ENCODE data around the gene EVI2B. TPM values are rescaled to one million over a fixed set of nuclear protein-coding genes. Genes with fewer than 3 reads are reported as not detected.
"Not testable (repeated sequence)": the region's sequence is repeated elsewhere in the genome, so short reads cannot be mapped to it uniquely, and the experiment has no call there.

EVI2B gene
- total RNA-seq, 1 experiment from 2014 or later, result not detected

GRCh38 chr17:31314782-31315100, 887 bp upstream of the EVI2B start:
- intact Hi-C loops (cut with micrococcal nuclease; ENCODE audit: unreplicated experiment), result no loop called here
- Mint-ChIP-seq H3K4me1 (ENCODE audit: low read depth, unreplicated experiment) (no peaks in the 10 kb centered on the region), H3K9me3 (ENCODE audit: low read depth, unreplicated experiment) (no peaks in the 10 kb centered on the region), H3K27me3 (ENCODE audit: unreplicated experiment) (no peaks in the 10 kb centered on the region), H3K27ac (ENCODE audit: unreplicated experiment) (no peak overlapping the region), H3K36me3 (ENCODE audit: insufficient read depth, unreplicated experiment) (no peaks in the 10 kb centered on the region), H3K4me3 (ENCODE audit: low read depth, unreplicated experiment) (no peak overlapping the region)
- no peak for DNase-seq
- no TSS peak for BruUV-seq (replicated peaks)
- TF ChIP-seq, protein P1, sequence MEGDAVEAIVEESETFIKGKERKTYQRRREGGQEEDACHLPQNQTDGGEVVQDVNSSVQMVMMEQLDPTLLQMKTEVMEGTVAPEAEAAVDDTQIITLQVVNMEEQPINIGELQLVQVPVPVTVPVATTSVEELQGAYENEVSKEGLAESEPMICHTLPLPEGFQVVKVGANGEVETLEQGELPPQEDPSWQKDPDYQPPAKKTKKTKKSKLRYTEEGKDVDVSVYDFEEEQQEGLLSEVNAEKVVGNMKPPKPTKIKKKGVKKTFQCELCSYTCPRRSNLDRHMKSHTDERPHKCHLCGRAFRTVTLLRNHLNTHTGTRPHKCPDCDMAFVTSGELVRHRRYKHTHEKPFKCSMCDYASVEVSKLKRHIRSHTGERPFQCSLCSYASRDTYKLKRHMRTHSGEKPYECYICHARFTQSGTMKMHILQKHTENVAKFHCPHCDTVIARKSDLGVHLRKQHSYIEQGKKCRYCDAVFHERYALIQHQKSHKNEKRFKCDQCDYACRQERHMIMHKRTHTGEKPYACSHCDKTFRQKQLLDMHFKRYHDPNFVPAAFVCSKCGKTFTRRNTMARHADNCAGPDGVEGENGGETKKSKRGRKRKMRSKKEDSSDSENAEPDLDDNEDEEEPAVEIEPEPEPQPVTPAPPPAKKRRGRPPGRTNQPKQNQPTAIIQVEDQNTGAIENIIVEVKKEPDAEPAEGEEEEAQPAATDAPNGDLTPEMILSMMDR (IDR thresholded peaks at IDR 0.05; ENCODE audit: unreplicated experiment), result no peak
- CTCF ChIA-PET, result no interaction called here

DNA sequence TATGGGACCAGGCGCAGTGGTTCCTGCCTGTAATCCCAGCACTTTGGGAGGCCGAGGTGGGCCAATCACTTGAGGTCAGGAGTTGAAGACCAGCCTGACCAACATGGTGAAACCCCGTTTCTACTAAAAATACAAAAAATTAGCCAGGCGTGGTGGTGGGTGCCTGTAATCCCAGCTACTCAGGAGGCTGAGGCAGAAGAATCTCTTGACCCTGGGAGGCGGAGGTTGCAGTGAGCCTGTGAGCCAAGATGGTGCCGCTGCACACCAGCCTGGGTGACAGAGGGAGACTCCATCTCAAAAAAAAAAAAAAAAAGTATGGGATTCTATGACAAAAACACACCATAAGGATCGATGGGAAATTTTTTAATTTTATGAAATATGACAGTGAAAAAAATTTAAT, 1.6 kb downstream of the EVI2B start:
- CTCF ChIA-PET; H3K36me3 Mint-ChIP-seq (ENCODE audit: insufficient read depth, unreplicated experiment); intact Hi-C loops (cut with micrococcal nuclease; ENCODE audit: unreplicated experiment); H3K27ac Mint-ChIP-seq (ENCODE audit: unreplicated experiment); H3K27me3 Mint-ChIP-seq (ENCODE audit: unreplicated experiment); DNase-seq; H3K4me1 Mint-ChIP-seq (ENCODE audit: low read depth, unreplicated experiment); H3K9me3 Mint-ChIP-seq (ENCODE audit: low read depth, unreplicated experiment); H3K4me3 Mint-ChIP-seq (ENCODE audit: low read depth, unreplicated experiment); BruUV-seq (replicated peaks): not testable (repeated sequence)

- no peak overlapping the region for H3K4me3 Mint-ChIP-seq (ENCODE audit: low read depth, unreplicated experiment)
- CTCF ChIA-PET, result no interaction called here
Observed at GRCh38 chr17:31311526-31311925, 2.3 kb downstream of the EVI2B start.

GRCh38 chr17:31310886-31311285, 3.0 kb downstream of the EVI2B start:
- DNase-seq, result no peak

More at GRCh38 chr17:31311526-31311925, 2.3 kb downstream of the EVI2B start:
- TF ChIP-seq, protein P1 (IDR thresholded peaks at IDR 0.05; ENCODE audit: unreplicated experiment), result no peak
- no peak overlapping the region for H3K27ac Mint-ChIP-seq (ENCODE audit: unreplicated experiment)
- H3K4me1 Mint-ChIP-seq (ENCODE audit: low read depth, unreplicated experiment), result peaks cover 10% of the 10 kb centered on the region
- H3K36me3 Mint-ChIP-seq (ENCODE audit: insufficient read depth, unreplicated experiment), result no peaks in the 10 kb centered on the region
- no TSS peak for BruUV-seq (replicated peaks)
- no peaks in the 10 kb centered on the region for H3K9me3 Mint-ChIP-seq (ENCODE audit: low read depth, unreplicated experiment)
- H3K27me3 Mint-ChIP-seq (ENCODE audit: unreplicated experiment), result no peaks in the 10 kb centered on the region
- no peak for DNase-seq
- intact Hi-C loops (cut with micrococcal nuclease; ENCODE audit: unreplicated experiment), result no loop called here

DNA sequence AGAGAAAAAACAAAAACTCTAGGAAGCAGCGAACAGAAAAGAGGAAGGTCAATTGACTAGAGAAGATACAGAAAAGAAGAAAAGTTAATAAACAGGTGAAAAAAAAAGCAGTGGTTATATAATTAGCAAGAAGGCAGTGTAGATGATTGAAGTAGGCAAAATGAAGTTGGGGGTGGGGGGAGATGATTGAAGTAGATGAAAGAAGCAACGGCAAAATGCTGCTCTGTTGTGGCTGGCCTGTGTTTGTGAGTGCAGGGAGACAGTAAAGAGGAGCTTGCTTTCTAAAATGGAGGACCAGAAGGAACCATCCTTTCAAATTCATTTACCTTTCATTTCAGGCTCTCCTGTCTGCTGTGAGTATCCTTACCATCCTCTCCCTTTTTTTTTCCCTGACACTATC, 3.6 kb downstream of the EVI2B start:
- CTCF ChIA-PET, result interaction anchor here (0.7 kb wide), 1 partner anchor 1058 kb away, joined by 3 read pairs; no protein-coding TSS in a partner anchor
- peaks cover 10% of the 10 kb centered on the region for H3K4me1 Mint-ChIP-seq (ENCODE audit: low read depth, unreplicated experiment)
- no peaks in the 10 kb centered on the region for H3K9me3 Mint-ChIP-seq (ENCODE audit: low read depth, unreplicated experiment)

More at GRCh38 chr17:31310886-31311285, 3.0 kb downstream of the EVI2B start:
- BruUV-seq (replicated peaks), result no TSS peak
- CTCF ChIA-PET, result interaction anchor here (0.7 kb wide), 1 partner anchor 1058 kb away, joined by 3 read pairs; no protein-coding TSS in a partner anchor
- Mint-ChIP-seq H3K4me3 (ENCODE audit: low read depth, unreplicated experiment) (no peak overlapping the region), H3K27me3 (ENCODE audit: unreplicated experiment) (no peaks in the 10 kb centered on the region), H3K36me3 (ENCODE audit: insufficient read depth, unreplicated experiment) (no peaks in the 10 kb centered on the region), H3K27ac (ENCODE audit: unreplicated experiment) (no peak overlapping the region), H3K9me3 (ENCODE audit: low read depth, unreplicated experiment) (no peaks in the 10 kb centered on the region), H3K4me1 (ENCODE audit: low read depth, unreplicated experiment) (peaks cover 10% of the 10 kb centered on the region)
- TF ChIP-seq, protein P1 (IDR thresholded peaks at IDR 0.05; ENCODE audit: unreplicated experiment), result no peak
- intact Hi-C loops (cut with micrococcal nuclease; ENCODE audit: unreplicated experiment), result no loop called here

More for the DNA sequence above, 3.6 kb downstream of the EVI2B start:
- DNase-seq, result no peak
- Mint-ChIP-seq H3K27me3 (ENCODE audit: unreplicated experiment) (no peaks in the 10 kb centered on the region), H3K4me3 (ENCODE audit: low read depth, unreplicated experiment) (no peak overlapping the region), H3K36me3 (ENCODE audit: insufficient read depth, unreplicated experiment) (no peaks in the 10 kb centered on the region), H3K27ac (ENCODE audit: unreplicated experiment) (no peak overlapping the region)
- TF ChIP-seq, protein P1 (IDR thresholded peaks at IDR 0.05; ENCODE audit: unreplicated experiment), result no peak
- intact Hi-C loops (cut with micrococcal nuclease; ENCODE audit: unreplicated experiment), result no loop called here
- BruUV-seq (replicated peaks), result no TSS peak
